ENCODE results near the gene KIAA0586.

Gene KIAA0586

GRCh38 chr14:58599707-58600106 is 172.2 kb downstream of the KIAA0586 start:
- no peak for DNase-seq
